PC-9 (cell line): ENCODE data around the gene CCDC85B. TPM values are rescaled to one million over a fixed set of nuclear protein-coding genes. Genes with fewer than 3 reads are reported as not detected.

Source experiments
- BruUV-seq: library from RNA; stranded (reverse); fragments of 400-500 nt; replicated peaks from 2 replicates; lab custom pipeline; 2021; lab: Mats Ljungman, UMichigan
- CTCF ChIA-PET: fragments of 300-600 bp; sonication (Branson Sonifier 250); formaldehyde crosslinking; loops from one replicate; lab custom pipeline; 2022; ENCODE audit warnings: antibody characterized with exemption; lab: Charles Lee
- POLR2A ChIA-PET: fragments of 300-600 bp; sonication (Branson Sonifier 250); formaldehyde crosslinking; loops from one replicate; lab custom pipeline; 2022; ENCODE audit warnings: antibody characterized with exemption; ENCODE audit not compliant: unreplicated experiment; lab: Charles Lee
- DNase-seq, 2 experiments: peaks; one replicate each; pipeline versions ENCODE4 v3.0.0 to v3.0.0-alpha.2; 2015 to 2022; ENCODE audit warnings: mixed read lengths in 1 of 2
- H2AFZ ChIP-seq: fragments of 200-600 bp; sonication (generic); 2 replicates; pipeline ENCODE4 v1.8.1; 2017; ENCODE audit warnings: antibody characterized with exemption
- H3F3A ChIP-seq: fragments of 200-600 bp; sonication (generic); 2 replicates; pipeline ENCODE4 v1.8.1; 2017; ENCODE audit warnings: antibody characterized with exemption, mild to moderate bottlenecking, low read depth; ENCODE audit not compliant: insufficient read depth
- H3K27ac ChIP-seq: fragments of 200-600 bp; sonication (generic); 2 replicates; pipeline ENCODE4 v1.6.1; 2016; ENCODE audit warnings: mixed run types
- H3K27me3 ChIP-seq: fragments of 200-600 bp; sonication (generic); 2 replicates; pipeline ENCODE4 v1.6.1; 2016; ENCODE audit warnings: low read depth, mixed run types; ENCODE audit not compliant: insufficient read depth
- H3K36me3 ChIP-seq: fragments of 200-600 bp; sonication (generic); 2 replicates; pipeline ENCODE4 v1.6.1; 2016; ENCODE audit warnings: low read depth, mixed run types
- H3K4me1 ChIP-seq: fragments of 200-600 bp; sonication (generic); replicated peaks from 2 replicates; pipeline ENCODE4 v1.6.1; 2016; ENCODE audit warnings: mixed run types; ENCODE audit not compliant: insufficient read depth
- H3K4me2 ChIP-seq: fragments of 200-600 bp; sonication (generic); 2 replicates; pipeline ENCODE4 v1.6.1; 2017; ENCODE audit warnings: mixed run types
- H3K4me3 ChIP-seq: fragments of 200-600 bp; sonication (generic); 2 replicates; pipeline ENCODE4 v1.6.1; 2016; ENCODE audit warnings: mixed run types
- H3K79me2 ChIP-seq: fragments of 200-600 bp; sonication (generic); 2 replicates; pipeline ENCODE4 v1.6.1; 2017; ENCODE audit warnings: low read depth, mixed run types
- H3K9me2 ChIP-seq: fragments of 200-600 bp; sonication (generic); 2 replicates; pipeline ENCODE4 v1.8.1; 2017; ENCODE audit warnings: mild to moderate bottlenecking; ENCODE audit not compliant: insufficient read depth
- H3K9me3 ChIP-seq: fragments of 200-600 bp; sonication (generic); 2 replicates; pipeline ENCODE4 v1.8.1; 2016; ENCODE audit warnings: low read depth; ENCODE audit not compliant: insufficient read depth
- H4K20me1 ChIP-seq: fragments of 200-600 bp; sonication (generic); 2 replicates; pipeline ENCODE4 v1.8.1; 2017; ENCODE audit not compliant: insufficient read depth
- EZH2 ChIP-seq: fragments of 200-600 bp; sonication (generic); IDR thresholded peaks from 2 replicates; pipeline ENCODE4 v1.8.0; 2017; ENCODE audit warnings: antibody characterized with exemption, low read depth
- intact Hi-C: fragments of 100-400 bp; cut with micrococcal nuclease; formaldehyde crosslinking; loops from one replicate; pipeline ENCODE4 v1.10.0; 2022; ENCODE audit not compliant: unreplicated experiment
- total RNA-seq: library from RNA; stranded (reverse); gene quantifications from 2 replicates; pipeline ENCODE4 v1.2.3, GENCODE V29; 2021
- TF ChIP-seq, protein P1 (sequence below): fragments of 200-600 bp; sonication (generic); conservative IDR thresholded peaks from 2 replicates; pipeline ENCODE4 v1.6.1; 2017; ENCODE audit warnings: mixed run types, antibody characterized with exemption, mild to moderate bottlenecking, moderate library complexity

The CCDC85B gene
- total RNA-seq, 1 experiment from 2014 or later, result 45.0 TPM

- Histone ChIP-seq H4K20me1 (no peaks in the 10 kb centered on the region), H3K27me3 (no peaks in the 10 kb centered on the region), H3K27ac (no peak overlapping the region), H3K4me1 (no peaks in the 10 kb centered on the region), H3K9me3 (no peaks in the 10 kb centered on the region), H2AFZ (no peak overlapping the region), H3K4me3 (no peak overlapping the region), H3K4me2 (no peak overlapping the region), H3K9me2 (no peaks in the 10 kb centered on the region), H3F3A (no peaks in the 10 kb centered on the region), H3K36me3 (no peaks in the 10 kb centered on the region), H3K79me2 (no peaks in the 10 kb centered on the region)
- intact Hi-C loops, result no loop called here
- ChIA-PET CTCF (no interaction called here), POLR2A (interaction anchor here (1.0 kb wide), 1 partner anchor 47 kb away, joined by 4 read pairs; the partner anchor contains the start of gene CCDC85B)
- BruUV-seq, result no TSS peak
- TF ChIP-seq EZH2, result no peak
- TF ChIP-seq, protein P1, sequence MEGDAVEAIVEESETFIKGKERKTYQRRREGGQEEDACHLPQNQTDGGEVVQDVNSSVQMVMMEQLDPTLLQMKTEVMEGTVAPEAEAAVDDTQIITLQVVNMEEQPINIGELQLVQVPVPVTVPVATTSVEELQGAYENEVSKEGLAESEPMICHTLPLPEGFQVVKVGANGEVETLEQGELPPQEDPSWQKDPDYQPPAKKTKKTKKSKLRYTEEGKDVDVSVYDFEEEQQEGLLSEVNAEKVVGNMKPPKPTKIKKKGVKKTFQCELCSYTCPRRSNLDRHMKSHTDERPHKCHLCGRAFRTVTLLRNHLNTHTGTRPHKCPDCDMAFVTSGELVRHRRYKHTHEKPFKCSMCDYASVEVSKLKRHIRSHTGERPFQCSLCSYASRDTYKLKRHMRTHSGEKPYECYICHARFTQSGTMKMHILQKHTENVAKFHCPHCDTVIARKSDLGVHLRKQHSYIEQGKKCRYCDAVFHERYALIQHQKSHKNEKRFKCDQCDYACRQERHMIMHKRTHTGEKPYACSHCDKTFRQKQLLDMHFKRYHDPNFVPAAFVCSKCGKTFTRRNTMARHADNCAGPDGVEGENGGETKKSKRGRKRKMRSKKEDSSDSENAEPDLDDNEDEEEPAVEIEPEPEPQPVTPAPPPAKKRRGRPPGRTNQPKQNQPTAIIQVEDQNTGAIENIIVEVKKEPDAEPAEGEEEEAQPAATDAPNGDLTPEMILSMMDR, result no peak
- no peak for DNase-seq
Observed at GRCh38 chr11:65937766-65938165, 47.3 kb downstream of the CCDC85B start.

Other genes starting within 250 kb of the CCDC85B start
- gene RELA, start 227.8 kb upstream of the CCDC85B start, total RNA-seq, result 59.5 and 86.8 TPM in 2 replicates
- gene KAT5, start 178.4 kb upstream of the CCDC85B start, total RNA-seq, result 49.6 and 57.1 TPM in 2 replicates
- gene RNASEH2C, start 169.9 kb upstream of the CCDC85B start, total RNA-seq, result 31.8 and 42.4 TPM in 2 replicates
- gene AP5B1, start 109.7 kb upstream of the CCDC85B start, total RNA-seq, result 20.8 and 28.0 TPM in 2 replicates
- gene OVOL1, start 103.6 kb upstream of the CCDC85B start, total RNA-seq, result 10.2 and 10.5 TPM in 2 replicates
- gene SNX32, start 56.7 kb upstream of the CCDC85B start, total RNA-seq, result not detected in 2 replicates
- 1,598 and 1,798 TPM in 2 replicates for gene CFL1, start 32.5 kb upstream of the CCDC85B start, total RNA-seq
- gene MUS81, start 30.2 kb upstream of the CCDC85B start, total RNA-seq, result 62.7 and 64.2 TPM in 2 replicates
- gene EFEMP2, start 17.9 kb upstream of the CCDC85B start, total RNA-seq, result 18.1 and 32.3 TPM in 2 replicates
- gene CTSW, start 10.8 kb upstream of the CCDC85B start, total RNA-seq, result not detected in 2 replicates
- 105 and 141 TPM in 2 replicates for gene FIBP, start 2.2 kb upstream of the CCDC85B start, total RNA-seq
- gene FOSL1, start 9.7 kb downstream of the CCDC85B start, total RNA-seq, result 58.8 and 69.9 TPM in 2 replicates
- gene C11orf68, start 28.4 kb downstream of the CCDC85B start, total RNA-seq, result 36.5 and 43.9 TPM in 2 replicates
- 196 and 220 TPM in 2 replicates for gene DRAP1, start 28.8 kb downstream of the CCDC85B start, total RNA-seq
- not detected in 2 replicates for gene TSGA10IP, start 54.8 kb downstream of the CCDC85B start, total RNA-seq
- 74.6 and 78.8 TPM in 2 replicates for gene SART1, start 71.1 kb downstream of the CCDC85B start, total RNA-seq
- 42.9 and 55.2 TPM in 2 replicates for gene EIF1AD, start 111.5 kb downstream of the CCDC85B start, total RNA-seq
- gene BANF1, start 111.8 kb downstream of the CCDC85B start, total RNA-seq, result 386 and 513 TPM in 2 replicates
- 52.0 and 58.5 TPM in 2 replicates for gene CST6, start 121.3 kb downstream of the CCDC85B start, total RNA-seq
- gene CATSPER1, start 135.8 kb downstream of the CCDC85B start, total RNA-seq, result 2.3 and 4.2 TPM in 2 replicates
- not detected in 2 replicates for gene GAL3ST3, start 158.5 kb downstream of the CCDC85B start, total RNA-seq
- gene SF3B2, start 161.7 kb downstream of the CCDC85B start, total RNA-seq, result 221 and 224 TPM in 2 replicates
- gene PACS1, start 179.6 kb downstream of the CCDC85B start, total RNA-seq, result 100 and 102 TPM in 2 replicates